Measurements from ENCODE around the gene URM1. TPM values are rescaled to one million over a fixed set of nuclear protein-coding genes. Genes with fewer than 3 reads are reported as not detected.
A peak's percentile ranks its signal among the peaks of the same experiment; 100 is the strongest.

The URM1 gene
- total RNA-seq, 1 experiment from 2014 or later = 46.6 TPM

GRCh38 chr9:128339761-128340690, 31.1 kb upstream of the URM1 start, which contains the start of gene SLC27A4:
SLC27A4 (plus strand) TSS chr9:128340527; CDS start chr9:128343133, 2,606 bp downstream.
- Histone ChIP-seq H3K4ac (ENCODE audit: low read depth, low read length) (no peak within 1 kb of the TSS), H3K27me3 (ENCODE audit: insufficient read depth, low read length) (no peaks in the 10 kb centered on the region), H2AFZ (ENCODE audit: low read length) (no peak within 1 kb of the TSS), H2BK120ac (ENCODE audit: low read depth, low read length, poor library complexity, severe bottlenecking) (no peak within 1 kb of the TSS), H2BK5ac (ENCODE audit: insufficient read length, low read length) (no peak within 1 kb of the TSS), H3K9me3 (ENCODE audit: control insufficient read depth, low read depth, low read length) (no peaks in the 10 kb centered on the region), H4K5ac (ENCODE audit: insufficient read length, low read depth, low read length) (no peak within 1 kb of the TSS), H3K56ac (ENCODE audit: insufficient read length, low read depth, low read length) (no peak within 1 kb of the TSS), H4K8ac (replicated peaks; ENCODE audit: insufficient read length, low read depth, low read length) (no peak within 1 kb of the TSS), H3K27ac (ENCODE audit: insufficient read length, low read depth, low read length) (no peak within 1 kb of the TSS), H3K4me2 (ENCODE audit: insufficient read depth, insufficient read length, low read length) (peak within 1 kb of the TSS; percentile 70), H2AK5ac (ENCODE audit: insufficient read length, low read length) (no peak within 1 kb of the TSS), H2BK20ac (ENCODE audit: low read depth, low read length, poor library complexity, severe bottlenecking) (no peak within 1 kb of the TSS), H3T11ph (ENCODE audit: low read length) (no peak within 1 kb of the TSS), H3K9ac (ENCODE audit: extremely low read depth, insufficient read length, low read length) (no peak within 1 kb of the TSS), H3K79me2 (ENCODE audit: insufficient read depth, low read length) (no peaks in the 10 kb centered on the region), H3K79me1 (ENCODE audit: insufficient read depth, low read depth, low read length, poor library complexity, severe bottlenecking) (no peaks in the 10 kb centered on the region), H4K91ac (ENCODE audit: insufficient read length, low read depth, low read length) (no peak within 1 kb of the TSS), H2BK12ac (ENCODE audit: insufficient read length, low read depth, low read length) (no peak within 1 kb of the TSS), H3K4me1 (ENCODE audit: insufficient read depth, low read length) (no peaks in the 10 kb centered on the region), H3K18ac (ENCODE audit: insufficient read length, low read depth, low read length) (no peak within 1 kb of the TSS), H3K23ac (ENCODE audit: insufficient read length, low read depth, low read length) (no peak within 1 kb of the TSS), H3K23me2 (ENCODE audit: insufficient read length, low read depth, low read length, poor library complexity, severe bottlenecking) (peaks cover 3% of the 10 kb centered on the region), H4K20me1 (ENCODE audit: control insufficient read depth, insufficient read depth, insufficient read length) (no peaks in the 10 kb centered on the region), H3K14ac (ENCODE audit: insufficient read depth, low read length) (peak within 1 kb of the TSS; percentile 76), H2BK15ac (ENCODE audit: low read depth, low read length) (no peak within 1 kb of the TSS)
- WGBS (ENCODE audit: extremely low coverage, insufficient read length, low lambda C conversion rate) = no CpG with 5 or more reads among the region's 75 CpGs
- Mint-ChIP-seq H3K4me1 (peaks cover 4 to 5% of the 10 kb centered on the region in 2 experiments), H3K9me3 (no peaks in the 10 kb centered on the region), H3K4me3 (peak within 1 kb of the TSS; percentile 88 to 93), H3K27ac (peak within 1 kb of the TSS in 1 of 3 experiments; percentile 40; a peak in 2 of 7 replicates), H3K36me3 (ENCODE audit: insufficient read depth in 1 of 3, low read depth in 3 of 3) (peaks cover 4 to 18% (median 10%) of the 10 kb centered on the region in 3 experiments), H3K27me3 (ENCODE audit: low read depth) (no peaks in the 10 kb centered on the region)
- TF ChIP-seq CTCF (conservative IDR thresholded peaks at IDR 0.05) = no peak
- peak; percentile 95 for DNase-seq

Measured in H9 (cell line).